ENCODE data around the gene NRXN3. TPM values are rescaled to one million over a fixed set of nuclear protein-coding genes. Genes with fewer than 3 reads are reported as not detected.

Gene NRXN3
- total and polyA plus RNA-seq, 2 experiments from 2014 or later: 1.0 to 1.8 TPM

- H3K4me3 ChIP-seq: no peak overlapping the region
- H3K4me2 ChIP-seq: no peak overlapping the region
- peaks cover 12% of the 10 kb centered on the region; the same call in 1 of the 2 replicates for H3K27me3 ChIP-seq (ENCODE audit: insufficient read depth)
- H3K4me3 Mint-ChIP-seq: no peak overlapping the region
- no peak overlapping the region for H2AFZ ChIP-seq
- ATAC-seq: peak; percentile 57
- H3K27ac Mint-ChIP-seq: no peak overlapping the region
- no peaks in the 10 kb centered on the region for H3F3A ChIP-seq (replicated peaks; ENCODE audit: low read depth)
- peak; percentile 26 for DNase-seq (ENCODE audit: low spot score)
- peaks cover 35% of the 10 kb centered on the region for H3K4me1 ChIP-seq (ENCODE audit: insufficient read depth)
- H3K9me2 ChIP-seq (ENCODE audit: insufficient read depth): no peaks in the 10 kb centered on the region
- H3K79me2 ChIP-seq (replicated peaks; ENCODE audit: insufficient read depth): no peaks in the 10 kb centered on the region
- no peak overlapping the region for H3K27ac ChIP-seq (ENCODE audit: low read depth)
- H3K27me3 Mint-ChIP-seq (ENCODE audit: insufficient read depth, low read depth, poor library complexity): peaks cover 6% of the 10 kb centered on the region
- H3K9me3 Mint-ChIP-seq: no peaks in the 10 kb centered on the region
- H3K4me1 Mint-ChIP-seq: peaks cover 20% of the 10 kb centered on the region
- no peaks in the 10 kb centered on the region for H3K36me3 Mint-ChIP-seq (ENCODE audit: low read depth)
- TF ChIP-seq ZNF114 (CRISPR knock-in tag; IDR thresholded peaks at IDR 0.05) (no peak), EZH2 (IDR thresholded peaks at IDR 0.05; ENCODE audit: low read depth, unreplicated experiment) (no peak), STAT1 (IDR thresholded peaks at IDR 0.05; ENCODE audit: unreplicated experiment) (no peak), NANOG (IDR thresholded peaks at IDR 0.05; ENCODE audit: borderline replicate concordance) (no peak), POLR2AphosphoS5 (IDR thresholded peaks at IDR 0.05; ENCODE audit: low read depth) (no peak), ZNF462 (CRISPR knock-in tag; IDR thresholded peaks at IDR 0.05) (no peak), CTCF (conservative IDR thresholded peaks at IDR 0.05; ENCODE audit: low read depth in 2 of 2) (no peak), ETS1 (IDR thresholded peaks at IDR 0.05) (no peak), ZNF331 (CRISPR knock-in tag; IDR thresholded peaks at IDR 0.05; ENCODE audit: low read depth) (no peak), JUNB (IDR thresholded peaks at IDR 0.05; ENCODE audit: unreplicated experiment) (no peak), CREB1 (CRISPR knock-in tag; IDR thresholded peaks at IDR 0.05; ENCODE audit: low read depth) (no peak), REST (IDR thresholded peaks at IDR 0.05; ENCODE audit: unreplicated experiment) (no peak), EZH2phosphoT487 (IDR thresholded peaks at IDR 0.05; ENCODE audit: unreplicated experiment) (no peak)
- no peaks in the 10 kb centered on the region for H3K36me3 ChIP-seq (ENCODE audit: insufficient read depth)
- no peaks in the 10 kb centered on the region for H4K20me1 ChIP-seq (replicated peaks; ENCODE audit: insufficient read depth)
Measured at GRCh38 chr14:78986989-78987388, 816.8 kb downstream of the NRXN3 start.

Measured in GM23338 (cell line).